GM18498 (cell line): Measurements from ENCODE around the gene VAC14.

Source experiments
- ATAC-seq: cut with Tn5 transposase; IDR thresholded peaks from one replicate; pipeline ENCODE4 v1.9.1; 2021; ENCODE audit warnings: mild to moderate bottlenecking, moderate library complexity; ENCODE audit not compliant: unreplicated experiment

The VAC14 gene

DNA sequence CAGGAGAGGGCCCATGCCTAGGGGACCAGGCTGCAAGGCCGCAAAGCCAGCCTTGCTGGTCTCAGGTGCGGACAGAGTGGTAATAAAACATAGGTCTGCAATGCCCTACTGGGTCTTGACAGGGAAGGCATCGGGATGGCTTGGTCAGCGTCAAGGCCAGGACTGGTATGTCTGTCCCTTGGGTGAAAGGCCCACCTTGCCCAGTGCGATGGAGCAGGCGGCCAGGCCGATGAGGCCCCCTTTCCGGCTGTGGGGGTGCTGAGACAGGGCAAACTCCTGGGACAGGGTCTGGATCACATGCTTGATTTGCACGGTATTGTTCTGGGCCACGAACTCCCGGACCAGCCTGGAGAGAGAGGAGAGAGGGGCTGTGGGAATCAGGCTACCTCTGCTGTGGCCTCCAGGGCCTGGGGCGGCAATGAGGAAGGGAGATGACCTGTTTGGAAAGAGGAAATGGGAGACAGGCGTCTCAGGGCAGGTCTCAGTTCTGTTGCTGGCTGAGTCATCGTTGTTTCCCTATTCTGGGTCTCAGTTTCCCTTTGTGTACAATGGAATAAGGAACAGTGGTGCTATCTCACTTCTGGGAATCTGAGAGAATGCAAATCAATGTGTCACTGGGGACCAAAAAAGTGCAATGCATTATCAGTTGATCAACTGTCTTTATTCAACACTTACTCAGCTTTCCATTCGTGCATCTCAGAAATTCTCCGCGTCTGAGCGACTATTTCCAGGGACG lies 14.8 kb downstream of the VAC14 start:
- no peak for ATAC-seq

- ATAC-seq: no peak
Observed at GRCh38 chr16:70784692-70785555, 16.0 kb downstream of the VAC14 start.

GRCh38 chr16:70782237-70782636 lies 18.7 kb downstream of the VAC14 start:
- no peak for ATAC-seq

DNA sequence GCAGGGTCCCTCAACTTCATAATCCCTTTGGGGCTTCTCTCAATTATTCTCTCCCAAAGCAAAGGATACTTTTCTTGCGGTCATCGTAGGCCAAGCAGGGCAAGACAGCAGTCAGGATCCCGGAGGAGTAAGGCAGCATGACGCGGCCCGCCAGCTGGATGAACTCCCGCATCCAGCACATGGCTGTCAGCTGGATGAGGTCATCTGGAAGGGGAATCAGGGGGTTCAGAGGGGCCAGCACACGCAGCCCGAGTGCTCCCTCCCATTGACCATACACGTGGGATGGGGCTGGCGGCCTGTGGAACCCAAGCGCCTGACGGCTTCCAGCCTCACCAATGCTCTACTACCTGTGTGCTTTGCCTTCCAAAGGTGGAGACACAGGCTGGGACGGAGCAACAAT lies 19.2 kb downstream of the VAC14 start:
- ATAC-seq: no peak

- no peak for ATAC-seq
Observed at GRCh38 chr16:70780546-70780945, 20.4 kb downstream of the VAC14 start.

DNA sequence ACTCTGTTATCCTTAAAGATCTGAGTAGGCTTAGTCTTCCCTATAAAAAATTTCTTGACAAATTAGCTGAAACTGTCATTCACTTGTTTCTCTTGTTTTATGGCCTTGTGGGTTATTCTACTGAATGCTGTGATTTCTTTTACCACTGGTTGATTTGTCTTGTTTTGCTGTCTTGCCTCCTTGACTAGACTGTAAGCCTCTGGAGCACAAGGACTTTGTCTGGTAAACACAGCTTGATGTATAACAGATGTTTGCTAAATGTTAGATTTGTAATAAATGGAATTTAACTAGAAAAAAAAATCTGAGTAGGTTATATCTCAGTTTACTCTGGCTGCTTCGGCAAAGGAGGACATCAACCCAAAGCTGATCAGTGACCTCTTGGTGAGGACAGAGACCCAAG lies 21.6 kb downstream of the VAC14 start:
- no peak for ATAC-seq

DNA sequence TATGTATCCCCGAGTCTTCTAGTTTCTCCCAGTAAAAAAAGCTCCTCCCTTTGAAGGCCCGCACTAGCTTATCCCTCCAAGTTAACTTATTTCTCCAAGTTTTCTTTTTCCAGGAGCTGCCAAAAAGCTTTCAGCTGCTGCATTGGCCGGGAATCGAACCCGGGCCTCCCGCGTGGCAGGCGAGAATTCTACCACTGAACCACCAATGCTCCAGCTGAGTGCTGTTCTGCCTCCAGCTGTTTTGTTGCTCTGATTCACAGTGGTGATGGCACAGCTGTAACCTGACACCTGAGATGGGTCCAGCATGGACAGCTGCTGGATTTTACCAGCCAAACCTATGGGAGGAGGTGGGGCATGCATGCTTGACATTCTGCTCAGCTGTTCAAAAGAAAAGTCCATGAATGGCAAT lies 22.1 kb downstream of the VAC14 start:
- no peak for ATAC-seq

GRCh38 chr16:70777973-70778406 lies 23.0 kb downstream of the VAC14 start:
- ATAC-seq: no peak

DNA sequence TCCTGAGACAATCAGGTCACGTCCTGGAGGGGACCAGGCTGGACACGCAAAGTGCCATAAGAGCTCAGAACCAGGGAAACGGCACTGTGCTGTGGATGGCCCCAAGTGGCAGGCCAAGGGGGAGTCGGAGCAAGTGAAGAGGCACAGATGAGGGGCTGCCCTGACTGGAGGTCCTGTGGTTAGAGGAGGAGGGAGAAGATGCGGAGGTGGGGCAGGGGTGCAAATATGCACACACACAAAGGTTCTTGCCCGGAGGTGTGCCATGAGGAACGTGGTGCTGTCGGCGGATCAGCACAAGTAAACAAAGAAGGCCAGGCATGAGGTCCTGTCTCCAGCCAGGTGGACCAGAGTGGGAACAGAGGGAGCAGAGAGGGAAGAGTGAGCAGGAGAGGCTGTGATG lies 23.5 kb downstream of the VAC14 start:
- ATAC-seq: no peak

- no peak for ATAC-seq
Observed at GRCh38 chr16:70775399-70775798, 25.6 kb downstream of the VAC14 start.

GRCh38 chr16:70774261-70774660 lies 26.7 kb downstream of the VAC14 start:
- no peak for ATAC-seq

DNA sequence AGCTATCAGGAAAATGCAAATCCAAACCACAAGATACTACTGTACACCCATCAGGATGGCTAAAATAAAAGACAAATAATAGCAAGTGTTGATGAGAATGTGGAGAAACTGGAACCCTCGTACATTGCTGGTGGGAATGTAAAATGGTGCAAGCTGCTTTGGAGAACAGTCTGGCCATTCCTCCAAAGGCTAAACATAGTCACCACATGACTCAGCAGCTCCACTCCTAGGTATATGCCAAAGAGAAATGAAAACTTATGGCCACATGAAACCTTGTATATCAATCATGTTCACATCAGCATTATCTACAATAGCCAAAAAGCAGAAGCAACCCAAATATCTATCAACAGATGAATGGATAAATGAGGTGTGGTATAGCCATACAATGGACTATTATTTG lies 28.5 kb downstream of the VAC14 start:
- no peak for ATAC-seq

- peak; percentile 71 for ATAC-seq
Observed at GRCh38 chr16:70770626-70771552, 30.1 kb downstream of the VAC14 start.

DNA sequence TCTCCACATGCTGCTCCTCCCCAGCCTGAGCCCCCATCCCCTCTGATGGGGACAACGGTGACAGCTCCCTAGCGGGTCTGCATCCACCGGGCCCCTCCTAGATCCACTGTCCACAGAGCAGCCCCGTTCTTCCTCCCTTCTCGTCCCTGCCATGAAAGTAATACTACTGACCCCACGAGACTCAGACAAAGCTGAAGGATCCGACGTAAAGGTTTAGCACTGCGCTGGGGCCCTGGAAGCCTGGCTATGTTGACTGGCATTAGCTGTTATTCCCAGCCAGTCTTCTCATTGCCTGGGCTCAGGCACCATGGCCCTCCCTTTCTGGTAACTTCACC lies 30.7 kb downstream of the VAC14 start:
- ATAC-seq: no peak

DNA sequence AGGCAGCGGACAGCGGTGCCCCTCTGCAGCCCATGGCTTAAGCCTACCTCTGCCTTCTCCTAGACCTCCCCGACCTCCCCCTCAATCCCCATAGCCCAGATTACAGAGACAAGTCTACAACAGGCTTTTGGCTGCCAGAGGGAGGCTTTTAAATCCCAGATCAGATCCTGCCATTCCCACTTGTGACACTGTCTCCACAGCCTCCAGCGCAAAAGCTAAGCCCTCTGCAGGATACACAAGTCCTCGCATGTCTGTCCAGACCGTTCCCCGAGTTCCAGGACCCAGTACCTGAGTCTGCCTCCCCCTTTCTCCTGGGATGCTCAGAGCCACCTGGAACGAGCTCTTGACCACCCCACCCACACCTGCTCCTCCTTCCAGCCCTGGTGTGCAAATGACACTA lies 31.2 kb downstream of the VAC14 start:
- ATAC-seq: no peak

DNA sequence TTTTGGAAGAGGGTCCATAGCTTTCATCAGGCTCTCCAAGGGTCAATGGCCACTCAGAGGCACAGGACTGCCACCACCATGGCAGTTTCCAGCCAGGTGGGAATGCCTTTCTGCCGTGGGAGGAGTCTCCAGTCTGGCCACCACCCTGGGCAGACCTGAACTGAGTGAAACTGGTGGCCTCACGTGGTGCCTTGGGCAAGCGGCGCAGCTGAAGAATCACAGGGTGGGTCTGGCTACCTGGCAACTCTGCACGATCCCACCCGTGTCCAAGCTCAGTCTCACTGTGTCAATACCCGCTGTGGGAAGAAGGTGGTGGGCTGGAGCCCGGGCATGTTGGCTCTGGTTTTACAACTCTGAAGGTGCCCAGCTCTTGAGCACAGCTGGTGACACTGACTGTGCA lies 31.8 kb downstream of the VAC14 start:
- no peak for ATAC-seq

- ATAC-seq: no peak
Observed at GRCh38 chr16:70768203-70768580, 32.8 kb downstream of the VAC14 start.

DNA sequence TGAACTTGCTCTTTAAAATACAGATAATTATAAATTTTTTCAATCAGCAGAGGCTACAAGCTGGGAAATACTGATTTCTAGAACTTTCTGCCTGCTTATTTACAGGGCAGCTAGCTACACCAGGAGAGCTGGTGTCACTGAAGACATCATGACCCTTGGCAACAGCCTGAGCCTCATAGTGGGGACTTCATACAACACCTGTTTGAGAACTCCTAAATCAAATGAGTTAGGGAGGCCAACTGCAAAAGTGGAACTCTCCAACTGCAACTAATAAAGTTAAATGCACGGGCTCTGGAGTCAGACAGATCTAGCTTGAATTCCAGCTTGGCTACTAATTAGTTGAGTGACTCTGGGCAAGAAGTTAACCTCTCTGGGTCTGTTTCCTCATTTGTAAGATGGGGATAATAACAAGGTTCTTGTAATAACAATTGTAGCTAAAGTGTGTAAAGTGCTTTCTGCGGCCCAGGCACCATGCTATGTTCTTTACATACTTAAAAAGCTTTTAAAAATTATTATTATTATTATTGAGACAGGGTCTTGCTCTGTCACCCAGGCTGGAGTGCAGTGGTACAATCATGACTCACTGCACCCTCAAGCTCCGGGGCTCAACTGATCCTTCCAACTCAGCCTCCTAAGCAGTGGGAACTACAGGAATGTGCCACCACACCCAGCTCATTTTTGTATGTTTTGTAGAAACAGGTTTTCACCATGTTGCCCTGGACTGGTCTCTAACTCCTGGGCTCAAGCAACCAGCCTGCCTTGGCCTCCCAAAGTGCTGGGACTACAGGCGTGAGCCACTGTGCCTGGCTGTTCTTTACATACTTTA lies 33.4 kb downstream of the VAC14 start:
- no peak for ATAC-seq

DNA sequence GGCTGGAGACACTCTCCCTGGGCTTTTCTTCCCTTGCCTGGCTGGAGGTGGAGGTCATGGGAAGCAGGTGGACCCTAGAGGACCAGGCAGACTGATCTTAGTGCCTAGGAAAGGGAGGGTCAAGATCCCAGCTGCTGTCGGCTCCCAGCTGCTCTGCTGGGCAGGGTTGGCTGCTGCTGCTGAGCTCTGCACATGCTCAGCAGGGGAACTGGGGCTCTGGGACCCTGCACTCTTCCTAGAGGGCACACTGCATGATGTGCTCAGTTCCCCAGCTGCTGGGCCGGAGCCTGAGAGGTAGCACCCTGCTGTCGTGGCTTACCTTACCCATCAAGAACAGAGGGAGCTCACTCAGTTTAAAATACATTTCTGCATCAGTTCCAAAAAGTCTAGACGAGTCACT lies 34.3 kb downstream of the VAC14 start:
- no peak for ATAC-seq

GRCh38 chr16:70766176-70766575 lies 34.8 kb downstream of the VAC14 start:
- no peak for ATAC-seq
